ENCODE data around the gene VAV2.

VAV2 gene

GRCh38 chr9:133848471-133849109 lies 143.5 kb downstream of the VAV2 start:
- Mint-ChIP-seq H3K36me3 (no peaks in the 10 kb centered on the region), H3K27ac (no peak overlapping the region), H3K9me3 (no peaks in the 10 kb centered on the region), H3K4me1 (no peaks in the 10 kb centered on the region), H3K4me3 (no peak overlapping the region)
- ATAC-seq (no peak), DNase-seq (ENCODE audit: low spot score in 2 of 2) (no peak)

DNA sequence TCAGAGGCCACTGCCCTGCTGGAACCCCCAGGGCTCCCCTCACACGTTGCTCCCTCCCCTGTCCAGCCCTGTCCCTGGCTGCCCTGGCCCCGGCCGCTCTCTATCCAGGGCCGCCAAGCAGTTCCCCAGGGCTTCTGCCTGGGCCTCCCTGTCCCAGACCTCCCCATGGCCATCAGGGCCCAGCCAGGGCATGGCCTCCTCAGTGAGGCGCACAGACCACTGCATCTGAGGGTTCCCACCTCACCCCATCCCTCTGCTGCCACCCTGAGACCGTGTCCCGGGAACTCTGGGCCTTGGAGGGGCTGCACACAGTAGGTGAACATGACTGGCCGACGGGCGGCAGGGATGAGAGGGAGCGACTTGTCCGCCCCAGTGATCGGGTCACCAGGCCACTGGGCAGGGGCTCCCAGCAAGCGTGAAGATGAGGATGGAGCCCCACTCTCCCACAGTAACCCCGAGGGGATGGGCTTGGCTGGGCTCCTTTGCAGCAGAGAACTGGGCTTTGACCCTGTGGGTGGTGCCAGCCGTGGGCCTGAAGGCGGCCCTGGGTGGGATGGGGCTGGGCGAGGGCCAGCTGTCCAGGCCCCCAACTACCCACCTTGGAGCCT lies 145.5 kb downstream of the VAV2 start:
- ATAC-seq (no peak), DNase-seq (ENCODE audit: low spot score in 2 of 2) (no peak)
- H3K27ac Mint-ChIP-seq = no peak overlapping the region
- no peaks in the 10 kb centered on the region for H3K36me3 Mint-ChIP-seq
- H3K9me3 Mint-ChIP-seq = no peaks in the 10 kb centered on the region
- no peaks in the 10 kb centered on the region for H3K4me1 Mint-ChIP-seq
- no peak overlapping the region for H3K4me3 Mint-ChIP-seq

GRCh38 chr9:133845440-133845839 lies 146.7 kb downstream of the VAV2 start:
- Mint-ChIP-seq H3K4me1 (no peaks in the 10 kb centered on the region), H3K4me3 (no peak overlapping the region), H3K27ac (no peak overlapping the region), H3K36me3 (no peaks in the 10 kb centered on the region), H3K9me3 (no peaks in the 10 kb centered on the region)
- no peak for DNase-seq (ENCODE audit: low spot score in 2 of 2)
- no peak for ATAC-seq

DNA sequence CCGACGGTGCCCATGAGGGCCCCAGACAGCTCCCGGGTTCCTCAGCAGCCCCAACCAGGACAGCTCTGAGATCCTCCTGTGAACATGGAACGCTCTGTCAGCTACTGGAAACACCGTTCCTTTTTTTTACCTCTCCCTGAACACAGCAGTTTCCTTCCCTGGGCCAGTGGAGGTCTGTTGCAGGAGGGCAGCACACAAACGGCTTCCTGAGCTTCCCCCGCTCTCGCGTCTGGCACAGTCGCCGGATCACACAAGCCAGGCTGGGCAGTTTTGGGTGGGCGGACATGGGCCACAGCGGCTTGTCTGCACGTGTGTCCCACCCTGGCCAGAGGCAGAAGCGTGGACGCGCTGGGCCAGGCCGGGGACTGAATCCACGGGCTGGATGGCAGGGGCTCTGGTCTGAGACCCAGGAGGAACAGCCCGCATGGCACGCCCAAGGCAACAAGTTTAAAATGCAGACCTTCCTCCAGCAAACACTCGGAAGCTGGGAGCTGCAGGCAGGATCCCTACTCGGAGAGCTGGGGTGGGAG lies 147.2 kb downstream of the VAV2 start:
- H3K36me3 Mint-ChIP-seq = no peaks in the 10 kb centered on the region
- H3K9me3 Mint-ChIP-seq = no peaks in the 10 kb centered on the region
- H3K4me1 Mint-ChIP-seq = no peaks in the 10 kb centered on the region
- no peak overlapping the region for H3K4me3 Mint-ChIP-seq
- DNase-seq (ENCODE audit: low spot score in 2 of 2) (no peak), ATAC-seq (no peak)
- H3K27ac Mint-ChIP-seq = no peak overlapping the region

GRCh38 chr9:133844398-133844784 lies 147.7 kb downstream of the VAV2 start:
- Mint-ChIP-seq H3K4me3 (no peak overlapping the region), H3K9me3 (no peaks in the 10 kb centered on the region), H3K4me1 (no peaks in the 10 kb centered on the region), H3K27ac (no peak overlapping the region), H3K36me3 (no peaks in the 10 kb centered on the region)
- ATAC-seq (no peak), DNase-seq (ENCODE audit: low spot score in 2 of 2) (no peak)

- Mint-ChIP-seq H3K9me3 (no peaks in the 10 kb centered on the region), H3K4me1 (no peaks in the 10 kb centered on the region), H3K36me3 (no peaks in the 10 kb centered on the region), H3K4me3 (no peak overlapping the region), H3K27ac (no peak overlapping the region)
- DNase-seq (ENCODE audit: low spot score in 2 of 2) (no peak), ATAC-seq (no peak)
These were observed 148.2 kb downstream of the VAV2 start for GRCh38 chr9:133843751-133844397.

- H3K36me3 Mint-ChIP-seq = no peaks in the 10 kb centered on the region
- no peaks in the 10 kb centered on the region for H3K9me3 Mint-ChIP-seq
- H3K4me3 Mint-ChIP-seq = no peak overlapping the region
- no peaks in the 10 kb centered on the region for H3K4me1 Mint-ChIP-seq
- ATAC-seq = no peak
- no peak overlapping the region for H3K27ac Mint-ChIP-seq
- DNase-seq (ENCODE audit: low spot score in 2 of 2) = no peak
These were observed 148.9 kb downstream of the VAV2 start for GRCh38 chr9:133843250-133843649.

- Mint-ChIP-seq H3K36me3 (no peaks in the 10 kb centered on the region), H3K4me1 (no peaks in the 10 kb centered on the region), H3K4me3 (no peak overlapping the region), H3K9me3 (no peaks in the 10 kb centered on the region), H3K27ac (no peak overlapping the region)
- no peak for ATAC-seq
- no peak for DNase-seq (ENCODE audit: low spot score in 2 of 2)
These were observed 149.3 kb downstream of the VAV2 start for GRCh38 chr9:133842721-133843227.

GRCh38 chr9:133842174-133842573 lies 149.9 kb downstream of the VAV2 start:
- no peaks in the 10 kb centered on the region for H3K4me1 Mint-ChIP-seq
- no peak for ATAC-seq
- H3K27ac Mint-ChIP-seq = no peak overlapping the region
- no peaks in the 10 kb centered on the region for H3K36me3 Mint-ChIP-seq
- H3K9me3 Mint-ChIP-seq = no peaks in the 10 kb centered on the region
- H3K4me3 Mint-ChIP-seq = no peak overlapping the region
- no peak for DNase-seq (ENCODE audit: low spot score in 2 of 2)

DNA sequence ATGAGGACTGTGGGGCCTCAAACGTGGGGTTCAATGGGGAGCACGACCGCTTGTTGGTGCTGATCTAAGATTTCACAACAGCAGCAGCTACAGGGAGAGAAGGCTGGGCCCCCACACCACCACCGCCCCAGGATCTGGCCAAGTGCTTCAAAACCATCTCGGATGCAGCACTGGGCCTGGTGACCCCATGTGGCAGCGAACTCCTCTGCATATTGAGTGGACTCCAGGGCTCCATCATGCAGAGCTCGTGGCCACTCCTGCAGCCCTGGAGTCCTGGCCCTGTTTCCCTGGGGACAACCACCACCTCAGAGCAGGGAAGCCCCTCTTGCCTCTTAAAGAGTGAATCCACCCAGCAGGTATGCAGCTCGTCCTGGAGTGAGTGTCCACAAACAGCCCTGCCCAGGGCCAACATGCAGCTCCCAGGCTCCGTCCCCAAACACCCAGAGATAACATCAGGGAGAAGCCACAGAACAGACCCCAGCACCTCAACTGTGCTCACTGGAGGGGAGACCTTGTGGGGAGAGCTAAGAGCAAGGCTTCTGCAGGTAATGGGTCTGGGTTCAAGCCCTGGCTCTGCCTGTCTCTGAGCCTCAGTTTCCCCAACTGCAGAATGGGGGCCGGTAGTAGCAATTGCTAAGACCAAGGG lies 150.8 kb downstream of the VAV2 start:
- DNase-seq (ENCODE audit: low spot score in 2 of 2) (no peak), ATAC-seq (no peak)
- H3K27ac Mint-ChIP-seq = no peak overlapping the region
- H3K4me3 Mint-ChIP-seq = no peak overlapping the region
- H3K36me3 Mint-ChIP-seq = no peaks in the 10 kb centered on the region
- no peaks in the 10 kb centered on the region for H3K4me1 Mint-ChIP-seq
- H3K9me3 Mint-ChIP-seq = no peaks in the 10 kb centered on the region

DNA sequence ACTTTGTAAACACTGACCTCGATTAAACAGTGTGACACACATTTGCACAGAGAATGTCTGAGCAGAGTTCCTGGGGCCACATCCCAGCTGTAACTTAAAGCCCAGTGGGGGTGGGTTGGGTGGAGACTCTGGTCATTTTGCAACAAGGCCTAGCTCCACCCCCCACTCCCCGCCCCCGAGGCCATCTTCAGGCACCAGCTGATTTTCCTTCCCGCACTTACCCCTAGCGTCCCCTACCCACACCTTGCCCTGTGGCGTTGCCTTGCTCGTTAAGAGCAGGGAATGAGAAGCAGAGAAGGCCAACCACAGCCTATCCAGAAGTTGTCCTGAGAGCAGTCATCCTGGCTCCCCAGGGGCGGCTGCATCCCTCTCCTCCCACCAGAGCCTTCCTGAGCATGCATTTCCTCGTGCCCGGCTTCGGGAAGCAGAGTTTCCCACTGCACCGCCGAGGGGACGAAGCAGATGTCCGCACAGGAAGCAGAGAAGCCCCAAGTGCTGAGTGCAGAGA lies 152.2 kb downstream of the VAV2 start:
- Mint-ChIP-seq H3K4me1 (no peaks in the 10 kb centered on the region), H3K36me3 (no peaks in the 10 kb centered on the region), H3K27ac (no peak overlapping the region), H3K9me3 (no peaks in the 10 kb centered on the region), H3K4me3 (no peak overlapping the region)
- DNase-seq (ENCODE audit: low spot score in 2 of 2) (no peak), ATAC-seq (no peak)

- ATAC-seq = no peak
- Mint-ChIP-seq H3K27ac (no peak overlapping the region), H3K4me3 (no peak overlapping the region), H3K4me1 (no peaks in the 10 kb centered on the region), H3K9me3 (no peaks in the 10 kb centered on the region), H3K36me3 (no peaks in the 10 kb centered on the region)
- no peak for DNase-seq (ENCODE audit: low spot score in 2 of 2)
These were observed 153.1 kb downstream of the VAV2 start for GRCh38 chr9:133838859-133839507.

DNA sequence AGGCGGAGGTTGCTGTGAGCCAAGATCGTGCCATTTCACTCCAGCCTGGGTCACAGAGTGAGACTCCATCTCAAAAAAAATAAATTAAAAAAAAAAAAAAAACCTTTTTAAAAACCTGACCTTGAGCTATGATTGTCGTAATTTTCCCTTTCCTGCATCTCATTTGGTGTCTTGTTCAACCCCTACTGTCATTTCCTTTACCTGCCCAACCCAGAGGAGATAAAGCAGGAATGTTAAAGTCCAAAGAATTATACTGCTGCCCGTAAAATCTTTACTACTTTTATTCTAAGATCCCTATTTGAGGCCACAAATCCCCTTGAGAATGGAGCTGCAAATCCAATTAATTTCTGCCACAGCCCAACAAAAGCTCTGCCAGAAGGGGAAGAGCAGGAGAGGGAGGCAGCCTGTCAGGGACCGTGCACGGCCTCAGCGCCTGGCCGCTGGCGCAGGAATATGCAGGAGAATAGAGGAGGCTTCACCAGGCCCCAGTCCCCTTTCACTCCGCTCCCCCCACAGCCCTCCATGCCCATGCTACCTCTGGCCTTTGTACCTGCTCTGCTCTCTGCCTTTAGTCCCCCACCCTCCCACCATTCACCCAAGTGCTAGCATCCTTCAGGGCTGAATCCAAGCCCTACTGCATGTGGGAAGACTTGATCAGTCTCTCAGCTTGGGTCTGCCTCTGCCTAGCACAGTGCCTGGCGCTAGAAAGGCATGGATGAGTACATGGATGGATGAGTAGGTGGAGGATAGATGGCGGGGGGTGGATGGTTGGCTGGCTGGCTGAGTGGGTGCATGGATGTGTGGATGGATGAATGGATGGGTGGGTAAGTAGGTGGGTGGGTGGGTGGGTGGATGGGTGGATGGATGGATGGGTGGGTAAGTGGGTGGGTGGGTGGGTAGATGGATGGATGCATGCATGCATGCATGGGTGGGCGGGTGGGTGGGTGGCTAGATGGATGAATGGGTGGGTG lies 154.2 kb downstream of the VAV2 start:
- DNase-seq (ENCODE audit: low spot score in 2 of 2) (no peak), ATAC-seq (no peak)
- Mint-ChIP-seq H3K36me3 (no peaks in the 10 kb centered on the region), H3K4me1 (no peaks in the 10 kb centered on the region), H3K27ac (no peak overlapping the region), H3K9me3 (no peaks in the 10 kb centered on the region), H3K4me3 (no peak overlapping the region)

DNA sequence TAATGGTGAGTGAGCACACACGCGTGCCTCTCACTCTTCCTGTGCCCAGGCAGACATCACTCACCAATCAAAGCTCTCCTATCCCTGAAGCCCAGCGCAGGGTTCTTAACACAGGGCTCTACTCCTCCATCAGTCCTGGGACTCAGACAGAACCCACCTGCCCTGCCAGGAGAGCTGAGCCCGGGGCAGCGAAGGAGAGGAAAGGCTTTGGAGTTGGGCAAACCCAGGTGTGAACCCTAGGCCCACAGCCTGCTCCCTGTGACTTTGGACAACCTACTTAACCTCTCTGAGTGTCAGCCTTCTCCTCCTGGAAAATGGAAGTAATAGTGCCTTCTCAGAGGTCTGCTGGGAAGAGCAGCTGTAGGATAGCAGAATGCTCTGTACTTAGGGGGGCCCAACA lies 155.3 kb downstream of the VAV2 start:
- H3K4me1 Mint-ChIP-seq = no peaks in the 10 kb centered on the region
- no peaks in the 10 kb centered on the region for H3K9me3 Mint-ChIP-seq
- no peak for ATAC-seq
- DNase-seq (ENCODE audit: low spot score in 2 of 2) = no peak
- no peak overlapping the region for H3K27ac Mint-ChIP-seq
- H3K4me3 Mint-ChIP-seq = no peak overlapping the region
- H3K36me3 Mint-ChIP-seq = no peaks in the 10 kb centered on the region
